HepG2 (cell line): ENCODE results near the gene EIF5. TPM values are rescaled to one million over a fixed set of nuclear protein-coding genes. Genes with fewer than 3 reads are reported as not detected.

ENCODE experiments used
- ATF7-NPFF ChIP-seq: sonication (generic); formaldehyde crosslinking; IDR thresholded peaks from 2 replicates; pipeline ENCODE4 v1.8.1; 2023; ENCODE audit warnings: mild to moderate bottlenecking, low read depth, missing genetic modification reagents, moderate library complexity
- CHCHD3 ChIP-seq: sonication (generic); formaldehyde crosslinking; IDR thresholded peaks from 2 replicates; pipeline ENCODE4 v1.8.0; 2022; ENCODE audit warnings: mild to moderate bottlenecking, missing genetic modification reagents, moderate library complexity
- EHMT2 ChIP-seq: fragments of 200-600 bp; sonication (generic); IDR thresholded peaks from 2 replicates; pipeline ENCODE4 v1.7.0; 2017; ENCODE audit warnings: antibody characterized with exemption, low read depth, low read length, borderline replicate concordance
- FOXP4 ChIP-seq: sonication (generic); formaldehyde crosslinking; IDR thresholded peaks from 2 replicates; pipeline ENCODE4 v1.4.0; 2020; ENCODE audit warnings: missing genetic modification reagents
- HMG20B ChIP-seq: conservative IDR thresholded peaks from 2 replicates; pipeline ENCODE4 v1.6.1; 2016; ENCODE audit warnings: missing genetic modification reagents, missing compliant biosample characterization
- HNRNPL ChIP-seq: fragments of 200-400 bp; formaldehyde crosslinking; IDR thresholded peaks from 2 replicates; pipeline ENCODE4 v1.6.1; 2017; ENCODE audit warnings: mild to moderate bottlenecking, low read depth, low read length
- IKZF5 ChIP-seq: IDR thresholded peaks from 2 replicates; pipeline ENCODE4 v1.6.1; 2018; ENCODE audit warnings: missing genetic modification reagents, mild to moderate bottlenecking, missing compliant biosample characterization
- KMT2A ChIP-seq: sonication (generic); formaldehyde crosslinking; IDR thresholded peaks from 2 replicates; pipeline ENCODE4 v1.4.0; 2020; ENCODE audit warnings: missing genetic modification reagents
- PHF5A ChIP-seq: IDR thresholded peaks from one replicate; pipeline ENCODE4 v1.6.1; 2018; ENCODE audit warnings: low read depth, missing genetic modification reagents; ENCODE audit not compliant: unreplicated experiment
- REST ChIP-seq, 2 experiments: IDR thresholded peaks; 2 replicates each; pipeline ENCODE4 v1.6.1; 2011 to 2012; ENCODE audit warnings: low read length in 2 of 2, borderline replicate concordance in 1 of 2, low read depth in 1 of 2, mild to moderate bottlenecking in 1 of 2, moderate library complexity in 1 of 2
- RFX1 ChIP-seq: fragments of 450-650 bp; IDR thresholded peaks from 2 replicates; pipeline ENCODE4 v1.6.1; 2017
- RFXAP ChIP-seq: sonication (generic); formaldehyde crosslinking; IDR thresholded peaks from 2 replicates; pipeline ENCODE4 v1.4.0; 2020; ENCODE audit warnings: missing genetic modification reagents, borderline replicate concordance
- TFDP1 ChIP-seq: IDR thresholded peaks from 2 replicates; pipeline ENCODE4 v1.6.1; 2016; ENCODE audit warnings: missing compliant biosample characterization, missing genetic modification reagents, borderline replicate concordance
- TRIM24 ChIP-seq: sonication (generic); formaldehyde crosslinking; IDR thresholded peaks from 2 replicates; pipeline ENCODE4 v1.8.0; 2022; ENCODE audit warnings: mild to moderate bottlenecking, missing genetic modification reagents
- ZMAT3 ChIP-seq: sonication (generic); formaldehyde crosslinking; conservative IDR thresholded peaks from 2 replicates; pipeline ENCODE4 v1.7.0; 2021; ENCODE audit warnings: missing genetic modification reagents
- ZNF138 ChIP-seq: sonication (generic); formaldehyde crosslinking; IDR thresholded peaks from 2 replicates; pipeline ENCODE4 v1.5.0; 2020; ENCODE audit warnings: mild to moderate bottlenecking, low read depth, missing genetic modification reagents
- ZNF567 ChIP-seq: sonication (generic); formaldehyde crosslinking; IDR thresholded peaks from 2 replicates; pipeline ENCODE4 v1.8.1; 2023; ENCODE audit warnings: mild to moderate bottlenecking, missing genetic modification reagents, borderline replicate concordance
- ZNF691 ChIP-seq: sonication (generic); formaldehyde crosslinking; IDR thresholded peaks from 2 replicates; pipeline ENCODE4 v1.4.0; 2020; ENCODE audit warnings: missing genetic modification reagents, low read depth, mild to moderate bottlenecking, borderline replicate concordance
- ZSCAN30 ChIP-seq: sonication (generic); formaldehyde crosslinking; IDR thresholded peaks from 2 replicates; pipeline ENCODE4 v1.5.0; 2020; ENCODE audit warnings: mild to moderate bottlenecking, missing genetic modification reagents
- polyA plus RNA-seq, 8 experiments: library from polyadenylated mRNA; depleted of rRNA in 3 of 8; stranded (reverse) in 7 of 8; unstranded in 1 of 8; fragments of >200 nt; fragmentation: Illumina TruSeq in 4 of 8; extraction: Trizol in 4 of 8; gene quantifications; 2 replicates each; pipeline versions ENCODE4 v1.2.1 to v1.2.3, GENCODE V29; 2011 to 2016; ENCODE audit warnings: low read depth in 4 of 8, missing spikeins in 1 of 8, mixed read lengths in 1 of 8; ENCODE audit not compliant: insufficient read depth in 1 of 8
- total RNA-seq, 5 experiments: library from RNA; depleted of rRNA; stranded (reverse); fragments of >200 nt; fragmentation: Illumina TruSeq; extraction: Trizol; gene quantifications; 2 replicates each; pipeline ENCODE4 v1.2.3, GENCODE V29; 2016; ENCODE audit warnings: low read depth in 1 of 5

EIF5 gene
- total and polyA plus RNA-seq, 2 of the 13 experiments (the other 11 are each of a cell fraction or from before 2014, with no cell fraction given) = 189 to 281 TPM

- no peak for TF ChIP-seq ZNF138 (CRISPR knock-in tag)
- no peak for TF ChIP-seq PHF5A
- TF ChIP-seq TFDP1 (CRISPR knock-in tag) = no peak
- no peak for TF ChIP-seq ZMAT3
- no peak for TF ChIP-seq HNRNPL
- no peak for TF ChIP-seq RFX1
- no peak for TF ChIP-seq HMG20B (CRISPR knock-in tag)
- TF ChIP-seq FOXP4 (CRISPR knock-in tag) = peak; percentile 53; the same call in 1 of the 2 replicates
- no peak for TF ChIP-seq TRIM24 (CRISPR knock-in tag)
- TF ChIP-seq KMT2A = no peak
- TF ChIP-seq EHMT2 = no peak
- no peak for TF ChIP-seq CHCHD3 (CRISPR knock-in tag)
- TF ChIP-seq ATF7-NPFF = no peak
- peak; percentile 45; the same call in 1 of the 2 replicates for TF ChIP-seq IKZF5 (CRISPR knock-in tag)
- TF ChIP-seq ZSCAN30 (CRISPR knock-in tag) = no peak
- no peak for TF ChIP-seq ZNF567 (CRISPR knock-in tag)
- TF ChIP-seq REST (IDR thresholded peaks at IDR 0.05; ENCODE audit: borderline replicate concordance in 1 of 2, low read depth in 1 of 2, low read length in 2 of 2) = no peak
- TF ChIP-seq ZNF691 (CRISPR knock-in tag) = 0 out of 2 replicates have a peak, but pooled peaks have one; percentile 29
- TF ChIP-seq RFXAP (CRISPR knock-in tag) = no peak
Observed at GRCh38 chr14:103315351-103315911, 18.6 kb upstream of the EIF5 start (continued).
